ENCODE results near the gene MANSC1. TPM values are rescaled to one million over a fixed set of nuclear protein-coding genes. Genes with fewer than 3 reads are reported as not detected.

Gene MANSC1
- total and polyA plus RNA-seq, 9 of the 15 experiments (the other 6 are each of a cell fraction or from before 2014, with no cell fraction given) = 0.76 to 8.6 (median 3.1) TPM

DNA sequence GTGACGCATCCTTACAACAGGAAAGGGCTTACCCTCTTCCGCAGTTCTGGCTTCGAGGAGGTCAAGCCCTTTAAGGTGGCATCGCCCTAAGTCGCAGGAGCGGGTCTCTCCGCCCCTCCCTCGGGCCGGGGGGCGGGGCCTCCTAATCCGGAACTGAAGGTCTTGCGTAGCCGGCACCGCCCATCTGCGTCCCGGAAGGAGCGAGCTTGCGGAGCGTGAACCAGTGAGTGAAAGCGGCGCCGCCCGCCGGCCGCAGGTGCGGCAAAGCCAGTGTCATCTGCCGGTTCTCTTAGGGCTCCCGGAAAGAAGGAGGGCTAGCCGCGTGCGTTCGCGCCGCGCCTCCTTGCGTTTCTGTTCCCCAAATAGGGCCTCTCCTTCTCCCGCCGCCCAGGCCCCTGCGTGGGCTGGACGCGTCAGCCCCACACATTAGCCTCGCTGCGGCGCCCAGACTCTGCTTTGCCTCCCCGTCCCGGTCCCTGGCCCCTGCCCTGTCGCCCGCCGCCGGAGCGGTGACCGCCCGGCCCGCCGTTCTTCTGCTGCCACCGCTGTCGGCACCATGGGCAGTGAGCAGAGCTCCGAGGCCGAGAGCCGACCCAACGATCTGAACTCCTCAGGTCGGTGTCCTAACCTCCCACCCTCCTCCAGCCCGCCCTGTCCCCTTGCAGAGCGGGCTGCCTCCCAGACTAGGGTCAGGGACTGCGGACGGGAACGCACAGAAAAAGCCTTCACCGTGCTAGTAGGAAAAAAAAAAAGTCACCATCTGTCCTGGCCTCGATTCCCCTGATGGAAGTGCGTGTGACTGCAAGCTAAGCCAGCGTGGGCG is 7.1 kb upstream of the MANSC1 start, which contains the start of gene BORCS5 (continued):
- no peak for TF ChIP-seq POLR3G (IDR thresholded peaks at IDR 0.05; ENCODE audit: extremely low read depth, insufficient read length, insufficient replicate concordance)
- no peak for TF ChIP-seq ZBTB11 (CRISPR knock-in tag; IDR thresholded peaks at IDR 0.05)
- no peak for TF ChIP-seq OTX1 (CRISPR knock-in tag; IDR thresholded peaks at IDR 0.05)
- no peak for TF ChIP-seq HSF4 (CRISPR knock-in tag; IDR thresholded peaks at IDR 0.05; ENCODE audit: borderline replicate concordance)
- peak; percentile 78; the same call in 1 of the 2 replicates for TF ChIP-seq ZBTB7A (IDR thresholded peaks at IDR 0.05; ENCODE audit: borderline replicate concordance, control insufficient read depth, low read depth, low read length)
- TF ChIP-seq GABPA (tag; conservative IDR thresholded peaks at IDR 0.05; ENCODE audit: low read depth) = peak; percentile 89
- no peak for TF ChIP-seq KHSRP (IDR thresholded peaks at IDR 0.05)
- no peak for TF ChIP-seq POU5F1 (IDR thresholded peaks at IDR 0.05; ENCODE audit: borderline replicate concordance, low read depth, low read length, partially characterized antibody)
- TF ChIP-seq ZNF212 (CRISPR knock-in tag; IDR thresholded peaks at IDR 0.05) = no peak
- no peak for TF ChIP-seq SMAD3 (CRISPR knock-in tag; conservative IDR thresholded peaks at IDR 0.05)
- no peak for TF ChIP-seq CREBBP (IDR thresholded peaks at IDR 0.05; ENCODE audit: low read depth, low read length)
- no peak for TF ChIP-seq USF1 (CRISPR knock-in tag; IDR thresholded peaks at IDR 0.05)
- TF ChIP-seq ZBTB2 (IDR thresholded peaks at IDR 0.05) = no peak
- TF ChIP-seq FOXP1 (CRISPR knock-in tag; IDR thresholded peaks at IDR 0.05) = peak; percentile 64; the same call in 1 of the 2 replicates
- no peak for TF ChIP-seq ZNF507 (tag; conservative IDR thresholded peaks at IDR 0.05)
- no peak for TF ChIP-seq ZBTB26 (CRISPR knock-in tag; IDR thresholded peaks at IDR 0.05)
- no peak for TF ChIP-seq BACH1 (tag; IDR thresholded peaks at IDR 0.05)
- no peak for TF ChIP-seq EWSR1 (IDR thresholded peaks at IDR 0.05; ENCODE audit: borderline replicate concordance, low read depth, partially characterized antibody)
- TF ChIP-seq ZNF408 (CRISPR knock-in tag; IDR thresholded peaks at IDR 0.05; ENCODE audit: low read depth) = no peak

All from K562 (cell line).